Measurements from ENCODE around the gene MED20.

DNA sequence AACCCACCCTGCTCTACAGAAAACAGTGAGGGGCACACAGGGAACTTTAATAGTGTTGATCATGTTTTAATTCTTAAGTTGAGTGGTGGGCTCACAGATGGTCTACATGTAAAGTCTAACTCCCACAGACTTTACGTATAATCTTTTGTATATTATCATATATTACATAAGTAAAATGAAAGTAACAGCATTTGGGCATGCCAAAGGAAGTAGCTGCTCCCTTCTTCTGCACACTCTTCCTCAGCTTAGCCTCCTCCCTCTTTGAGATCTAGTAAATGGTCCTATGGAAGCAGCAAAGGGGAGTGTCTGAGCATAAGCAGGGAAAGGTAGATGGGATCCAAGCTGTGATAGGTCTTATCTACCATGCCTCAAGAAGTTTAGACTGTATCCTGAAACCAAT lies 11.2 kb downstream of the MED20 start:
- TF ChIP-seq, protein P1, sequence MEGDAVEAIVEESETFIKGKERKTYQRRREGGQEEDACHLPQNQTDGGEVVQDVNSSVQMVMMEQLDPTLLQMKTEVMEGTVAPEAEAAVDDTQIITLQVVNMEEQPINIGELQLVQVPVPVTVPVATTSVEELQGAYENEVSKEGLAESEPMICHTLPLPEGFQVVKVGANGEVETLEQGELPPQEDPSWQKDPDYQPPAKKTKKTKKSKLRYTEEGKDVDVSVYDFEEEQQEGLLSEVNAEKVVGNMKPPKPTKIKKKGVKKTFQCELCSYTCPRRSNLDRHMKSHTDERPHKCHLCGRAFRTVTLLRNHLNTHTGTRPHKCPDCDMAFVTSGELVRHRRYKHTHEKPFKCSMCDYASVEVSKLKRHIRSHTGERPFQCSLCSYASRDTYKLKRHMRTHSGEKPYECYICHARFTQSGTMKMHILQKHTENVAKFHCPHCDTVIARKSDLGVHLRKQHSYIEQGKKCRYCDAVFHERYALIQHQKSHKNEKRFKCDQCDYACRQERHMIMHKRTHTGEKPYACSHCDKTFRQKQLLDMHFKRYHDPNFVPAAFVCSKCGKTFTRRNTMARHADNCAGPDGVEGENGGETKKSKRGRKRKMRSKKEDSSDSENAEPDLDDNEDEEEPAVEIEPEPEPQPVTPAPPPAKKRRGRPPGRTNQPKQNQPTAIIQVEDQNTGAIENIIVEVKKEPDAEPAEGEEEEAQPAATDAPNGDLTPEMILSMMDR (optimal IDR thresholded peaks at IDR 0.05 in 1 of 3, IDR thresholded peaks at IDR 0.05 in 1 of 3, conservative IDR thresholded peaks at IDR 0.05 in 1 of 3; ENCODE audit: extremely low read depth in 1 of 3, insufficient read depth in 2 of 3, low read length in 3 of 3) = no peak
- no peak for TF ChIP-seq EZH2 (IDR thresholded peaks at IDR 0.05; ENCODE audit: low read length)
